Stimulated activated CD4-positive, alpha-beta T cell treated with anti-CD3 and anti-CD28 coated beads, Interleukin-4, amount 100 ng/mL, for 48 hours (primary cell): ENCODE measurements around the gene GPRIN2.
"Not testable (repeated sequence)": the region's sequence is repeated elsewhere in the genome, so short reads cannot be mapped to it uniquely, and the experiment has no call there.

Source experiments
- DNase-seq, 2 donors: peaks; one replicate each; pipeline ENCODE4 v3.0.0-alpha.2; 2020; ENCODE audit warnings: low read depth in 2 of 2

Gene GPRIN2

GRCh38 chr10:46556515-46557318 lies at the start of gene GPRIN2:
GPRIN2 (minus strand) TSS chr10:46556658; CDS start chr10:46550736, 5,922 bp downstream.
- DNase-seq, result no peak

DNA sequence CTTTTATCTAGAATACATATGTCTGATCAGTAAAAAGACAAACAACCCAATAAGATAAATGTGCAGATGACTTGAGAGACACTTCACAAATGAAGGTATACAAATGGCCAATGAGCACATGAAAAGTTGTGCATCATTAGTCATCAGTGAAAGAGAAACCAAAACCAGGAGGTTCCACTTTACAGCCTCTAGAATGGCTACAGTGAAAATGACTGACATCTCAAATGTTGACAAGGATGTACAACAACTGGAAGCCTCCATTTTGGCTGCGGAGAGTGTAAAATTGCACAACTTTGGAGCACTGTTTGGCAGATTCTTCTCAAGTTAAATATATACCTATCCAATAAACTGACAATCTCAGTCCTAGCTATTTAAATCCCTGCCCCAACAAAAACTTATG lies 44.1 kb upstream of the GPRIN2 start:
- DNase-seq, result not testable (repeated sequence)

- peak in 1 of 2 donors; percentile 2 for DNase-seq
These were observed 41.3 kb upstream of the GPRIN2 start for GRCh38 chr10:46597616-46598246.

DNA sequence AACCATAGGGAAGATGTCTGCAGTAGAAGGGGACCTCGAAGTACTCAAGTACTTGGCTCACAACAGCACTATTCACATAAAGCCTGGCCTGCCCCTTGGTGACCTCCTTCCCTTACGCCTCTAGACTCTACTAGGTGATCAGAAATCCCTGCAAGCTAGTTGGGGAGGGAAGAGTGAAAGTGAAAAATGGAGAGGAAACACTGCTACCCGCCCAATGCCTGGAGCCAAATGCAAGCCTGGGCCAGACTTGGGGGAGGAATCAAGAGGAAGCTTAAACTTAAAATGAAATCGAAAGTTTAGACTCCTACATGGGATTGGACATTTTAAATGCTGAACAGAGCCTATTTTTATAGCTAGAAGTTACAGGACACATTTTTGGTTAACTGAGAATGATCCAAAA lies 40.1 kb upstream of the GPRIN2 start:
- DNase-seq, result not testable (repeated sequence)

- DNase-seq, result not testable (repeated sequence)
These were observed 38.1 kb upstream of the GPRIN2 start for GRCh38 chr10:46594453-46595063.

DNA sequence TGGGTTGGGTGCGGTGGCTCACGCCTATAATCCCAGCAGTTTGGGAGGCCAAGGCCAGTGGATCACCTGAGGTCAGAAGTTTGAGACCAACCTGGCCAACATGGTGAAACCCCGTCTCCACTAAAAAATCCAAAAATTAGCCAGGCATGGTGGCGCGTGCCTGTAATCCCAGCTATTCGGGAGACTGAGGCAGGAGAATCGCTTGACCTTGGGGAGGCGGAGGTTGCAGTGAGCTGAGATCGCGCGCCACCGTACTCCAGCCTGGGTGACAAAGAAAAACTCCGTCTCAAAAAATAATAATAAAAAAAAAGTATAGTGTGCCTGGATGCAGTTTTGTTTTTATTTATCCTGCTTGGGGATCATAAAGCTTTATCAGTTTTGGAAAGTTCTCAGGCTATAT lies 36.8 kb upstream of the GPRIN2 start:
- not testable (repeated sequence) for DNase-seq

DNA sequence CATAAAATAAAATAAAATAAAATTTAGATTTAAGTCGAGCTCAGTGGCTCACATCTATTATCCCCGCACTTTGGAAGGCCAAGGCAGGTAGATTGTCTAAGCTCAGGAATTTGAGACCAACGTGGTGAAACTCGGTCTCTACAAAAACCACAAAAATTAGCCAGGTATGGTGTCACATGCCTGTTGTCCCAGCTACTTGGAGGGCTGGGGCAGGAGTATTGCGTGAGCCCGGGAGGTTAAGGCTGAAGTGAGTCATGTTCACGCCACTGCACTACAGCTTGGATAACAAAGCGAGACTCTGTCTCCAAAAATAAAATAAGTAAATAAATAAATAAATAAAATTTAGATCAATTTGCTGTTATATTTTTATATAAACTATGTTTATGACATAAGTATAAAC lies 34.6 kb upstream of the GPRIN2 start:
- DNase-seq, result not testable (repeated sequence)

DNA sequence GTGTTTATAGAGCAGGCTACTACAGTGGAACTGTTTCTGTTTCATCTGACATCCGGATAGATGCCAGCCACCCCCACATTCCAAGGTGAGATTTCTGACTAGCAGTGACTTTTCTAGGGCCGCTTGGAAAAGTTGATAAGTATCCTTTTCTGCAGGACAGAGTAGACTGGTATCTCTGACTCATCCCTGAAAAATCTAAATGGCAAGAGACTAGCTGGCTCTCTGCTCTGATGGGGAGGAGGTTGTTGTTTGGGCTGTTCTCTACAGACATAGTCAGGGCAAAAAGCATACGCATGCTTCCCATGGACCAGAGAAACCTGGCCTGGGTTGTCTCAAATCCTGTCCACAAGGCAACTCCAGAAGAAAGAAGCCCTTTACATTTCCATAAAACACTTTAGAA lies 33.1 kb upstream of the GPRIN2 start:
- not testable (repeated sequence) for DNase-seq

GRCh38 chr10:46588221-46588620 lies 31.8 kb upstream of the GPRIN2 start:
- DNase-seq, result not testable (repeated sequence)

GRCh38 chr10:46587546-46587945 lies 31.1 kb upstream of the GPRIN2 start:
- DNase-seq, result not testable (repeated sequence)

DNA sequence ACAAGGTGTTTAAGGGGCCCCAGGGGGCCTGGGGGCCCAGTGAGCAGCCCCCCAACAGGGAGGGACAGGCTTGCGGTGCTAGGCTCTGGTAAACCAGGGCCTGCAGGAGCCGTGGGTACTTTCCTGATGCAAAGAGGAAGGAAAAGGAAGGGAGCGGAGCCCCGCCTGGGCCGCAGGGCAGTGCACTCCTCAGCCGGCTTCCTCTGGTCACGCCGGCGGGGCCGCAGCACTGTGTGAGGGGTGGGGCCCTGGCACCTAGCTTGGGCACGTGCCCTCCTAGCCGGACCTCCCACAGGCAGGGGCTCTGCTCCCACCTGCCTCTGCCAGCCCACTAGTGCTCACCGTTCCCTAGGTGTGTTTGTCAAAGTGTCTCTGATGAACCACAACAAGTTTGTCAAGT lies 28.8 kb upstream of the GPRIN2 start:
- not testable (repeated sequence) for DNase-seq

GRCh38 chr10:46584196-46584595 lies 27.7 kb upstream of the GPRIN2 start:
- DNase-seq, result not testable (repeated sequence)

DNA sequence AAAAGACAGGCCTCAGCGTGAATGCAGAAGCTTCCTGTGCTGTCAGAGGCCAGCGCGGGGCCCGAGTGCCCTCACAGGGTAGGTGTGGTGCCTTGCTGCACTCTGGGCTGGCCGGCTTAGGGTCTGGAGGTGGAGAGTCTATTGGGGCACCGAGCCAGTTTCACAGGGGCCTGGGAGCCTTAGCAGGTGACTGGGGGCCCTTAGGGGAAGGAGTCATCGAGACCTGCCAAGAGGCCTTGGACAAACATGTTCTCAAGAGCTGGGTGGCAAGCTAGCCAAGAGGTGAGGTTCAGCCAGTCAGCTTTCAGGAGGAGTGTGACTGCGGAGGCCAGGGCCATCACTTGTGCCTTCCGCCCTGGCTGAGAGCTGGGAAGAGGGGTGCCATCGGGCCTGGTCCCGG lies 26.1 kb upstream of the GPRIN2 start:
- DNase-seq, result not testable (repeated sequence)

- not testable (repeated sequence) for DNase-seq
These were observed 25.5 kb upstream of the GPRIN2 start for GRCh38 chr10:46581997-46582396.

GRCh38 chr10:46579378-46579777 lies 22.9 kb upstream of the GPRIN2 start:
- DNase-seq, result not testable (repeated sequence)

DNA sequence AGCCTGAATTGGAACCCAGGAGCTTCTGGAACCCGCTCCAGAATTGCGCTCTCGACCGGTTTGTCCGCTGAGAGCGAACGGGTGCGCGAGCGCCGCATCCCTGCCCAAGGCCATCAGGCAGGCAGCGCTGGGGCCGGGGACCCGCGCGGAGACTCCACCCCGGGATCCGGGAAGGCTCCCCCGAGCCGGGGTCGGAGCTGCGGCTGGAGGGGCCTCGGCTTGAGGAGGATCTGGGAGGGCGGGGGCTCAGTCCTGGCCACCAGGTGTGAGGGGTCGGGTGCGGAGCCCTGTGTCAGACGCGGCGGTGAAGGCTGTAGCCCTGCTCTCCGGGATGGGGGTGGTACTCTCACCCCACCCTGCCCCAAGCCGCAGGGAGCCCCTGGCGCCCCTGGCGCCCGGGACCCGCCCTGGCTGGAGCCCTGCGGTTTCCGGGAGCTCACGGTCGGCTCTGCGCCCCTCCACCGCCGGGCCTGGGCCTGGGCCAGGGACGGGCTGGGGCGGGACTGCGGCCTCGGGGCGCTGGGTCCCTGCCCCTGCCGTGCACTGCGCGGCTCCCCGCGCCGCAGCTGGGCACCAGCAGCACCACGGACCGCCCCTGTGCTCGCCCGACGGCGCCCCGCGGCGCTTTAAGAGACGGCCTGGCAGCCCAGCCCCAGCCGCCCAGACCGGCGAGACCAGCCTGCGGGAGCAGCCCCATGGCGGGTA lies 22.2 kb upstream of the GPRIN2 start, which contains the start of gene SYT15:
SYT15 (plus strand) TSS at position 655 of the 705 bp plus-strand sequence; CDS start at position 696, 41 bp downstream.
- not testable (repeated sequence) for DNase-seq

GRCh38 chr10:46577624-46578473 lies 21.4 kb upstream of the GPRIN2 start:
- DNase-seq, result not testable (repeated sequence)

- not testable (repeated sequence) for DNase-seq
These were observed 17.4 kb upstream of the GPRIN2 start for GRCh38 chr10:46573884-46574283.

- not testable (repeated sequence) for DNase-seq
These were observed 16.9 kb upstream of the GPRIN2 start for GRCh38 chr10:46573314-46573713.

- not testable (repeated sequence) for DNase-seq
These were observed 16.3 kb upstream of the GPRIN2 start for GRCh38 chr10:46572765-46573164.

DNA sequence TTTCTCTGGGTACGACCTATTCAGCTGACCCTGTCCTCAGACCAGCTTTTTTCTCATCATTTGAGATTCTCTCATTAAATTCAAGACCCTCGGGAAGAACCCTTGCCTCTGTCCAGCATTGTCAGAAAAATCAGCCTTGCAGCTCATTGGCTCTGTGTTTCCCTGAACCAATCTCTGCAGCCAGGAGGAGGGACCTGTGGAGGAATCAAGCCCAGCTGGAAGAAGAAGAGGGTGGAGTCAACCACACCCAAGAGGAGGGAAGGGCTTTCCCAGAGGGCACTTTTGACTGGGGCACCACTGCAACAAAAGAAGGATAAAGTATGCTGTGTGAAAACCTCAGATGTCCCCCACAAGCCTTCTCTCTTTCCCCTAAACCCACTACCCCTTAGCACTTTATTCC lies 14.2 kb upstream of the GPRIN2 start:
- not testable (repeated sequence) for DNase-seq
